ENCODE measurements around the gene PNKP.

The PNKP gene

GRCh38 chr19:49812997-49813861 is 54.1 kb downstream of the PNKP start, which contains the start of gene FUZ:
Gene FUZ, minus strand, starts transcription at chr19:49813292. Its CDS starts 186 bp downstream, at chr19:49813106.
- peak; percentile 98 for DNase-seq

GRCh38 chr19:49812452-49812996 is 54.9 kb downstream of the PNKP start:
- DNase-seq, result no peak

GRCh38 chr19:49811328-49811727 is 56.0 kb downstream of the PNKP start:
- DNase-seq, result no peak
